VCaP (cell line): ENCODE results near the gene PTH2.

Experiments used
- H3K27ac ChIP-seq: fragments of 450-650 bp; 2 replicates; pipeline ENCODE4 v1.5.1; 2017
- TF ChIP-seq, protein P1 (sequence below): fragments of 450-650 bp; conservative IDR thresholded peaks from 2 replicates; pipeline ENCODE4 v1.5.1; 2017; ENCODE audit warnings: mild to moderate bottlenecking, moderate library complexity

The PTH2 gene

DNA sequence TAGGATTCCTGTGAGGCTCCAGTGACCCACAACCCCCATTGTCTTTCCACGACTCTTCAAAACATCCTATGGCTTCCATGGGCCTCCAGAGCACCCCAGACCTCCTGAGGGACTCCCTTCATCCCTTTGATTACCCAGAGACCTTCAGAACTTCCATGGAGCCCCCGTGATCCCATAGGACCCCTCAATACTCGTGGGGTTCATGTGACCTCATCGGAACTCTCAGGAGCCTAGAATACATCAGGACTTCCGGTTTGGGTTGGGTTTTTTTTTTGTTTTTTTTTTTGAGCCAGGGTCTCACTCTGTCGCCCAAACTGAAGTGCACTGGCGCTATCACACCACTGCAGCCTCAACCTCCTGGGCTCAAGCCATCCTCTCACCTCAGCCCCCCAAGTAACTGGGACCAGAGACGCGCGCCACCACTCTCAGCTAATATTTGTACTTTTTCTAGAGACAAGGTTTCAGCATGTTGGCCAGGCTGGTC lies 30.6 kb upstream of the PTH2 start:
- TF ChIP-seq, protein P1, sequence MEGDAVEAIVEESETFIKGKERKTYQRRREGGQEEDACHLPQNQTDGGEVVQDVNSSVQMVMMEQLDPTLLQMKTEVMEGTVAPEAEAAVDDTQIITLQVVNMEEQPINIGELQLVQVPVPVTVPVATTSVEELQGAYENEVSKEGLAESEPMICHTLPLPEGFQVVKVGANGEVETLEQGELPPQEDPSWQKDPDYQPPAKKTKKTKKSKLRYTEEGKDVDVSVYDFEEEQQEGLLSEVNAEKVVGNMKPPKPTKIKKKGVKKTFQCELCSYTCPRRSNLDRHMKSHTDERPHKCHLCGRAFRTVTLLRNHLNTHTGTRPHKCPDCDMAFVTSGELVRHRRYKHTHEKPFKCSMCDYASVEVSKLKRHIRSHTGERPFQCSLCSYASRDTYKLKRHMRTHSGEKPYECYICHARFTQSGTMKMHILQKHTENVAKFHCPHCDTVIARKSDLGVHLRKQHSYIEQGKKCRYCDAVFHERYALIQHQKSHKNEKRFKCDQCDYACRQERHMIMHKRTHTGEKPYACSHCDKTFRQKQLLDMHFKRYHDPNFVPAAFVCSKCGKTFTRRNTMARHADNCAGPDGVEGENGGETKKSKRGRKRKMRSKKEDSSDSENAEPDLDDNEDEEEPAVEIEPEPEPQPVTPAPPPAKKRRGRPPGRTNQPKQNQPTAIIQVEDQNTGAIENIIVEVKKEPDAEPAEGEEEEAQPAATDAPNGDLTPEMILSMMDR = no peak
- H3K27ac ChIP-seq = peak overlapping the region; percentile 91

DNA sequence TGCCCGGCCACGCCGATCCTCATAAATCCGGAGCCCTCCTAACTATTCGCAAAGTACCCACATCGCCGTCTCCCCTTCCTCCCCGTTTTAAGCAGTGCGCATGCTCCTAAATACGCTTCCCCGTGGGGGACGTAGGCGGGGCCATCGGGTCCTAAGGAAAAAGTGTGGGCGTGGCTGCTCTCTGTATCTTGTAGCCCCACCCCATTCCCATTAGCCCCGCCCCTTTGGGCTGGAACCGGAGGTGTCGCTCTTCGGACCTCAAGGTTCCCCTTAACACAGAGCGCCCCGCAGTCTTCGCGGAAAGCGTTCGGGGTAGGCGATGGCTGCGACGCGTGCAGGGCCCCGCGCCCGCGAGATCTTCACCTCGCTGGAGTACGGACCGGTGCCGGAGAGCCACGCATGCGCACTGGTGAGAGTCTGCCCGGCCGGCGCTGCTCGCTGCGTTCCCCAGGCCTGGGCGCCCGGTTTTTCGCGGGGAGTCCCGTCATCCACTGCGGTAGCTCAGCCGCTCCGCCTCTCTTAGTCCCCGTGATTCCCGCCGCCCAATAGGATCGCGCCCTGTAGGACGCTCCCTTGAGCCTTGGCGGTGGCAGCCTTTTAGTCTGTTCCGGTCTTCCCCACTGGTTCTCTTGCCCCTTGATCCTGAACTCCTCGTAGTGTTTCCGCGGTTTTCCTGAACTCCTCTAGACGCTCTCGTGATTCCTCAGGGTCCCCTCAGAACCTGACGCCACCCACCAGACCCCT lies 29.9 kb upstream of the PTH2 start, which contains the start of gene ALDH16A1:
ALDH16A1 (plus strand) TSS at position 213 of the 744 bp plus-strand sequence; CDS start at position 320, 107 bp downstream.
- peak within 1 kb of the TSS; percentile 91 for H3K27ac ChIP-seq
- TF ChIP-seq, protein P1 = no peak

DNA sequence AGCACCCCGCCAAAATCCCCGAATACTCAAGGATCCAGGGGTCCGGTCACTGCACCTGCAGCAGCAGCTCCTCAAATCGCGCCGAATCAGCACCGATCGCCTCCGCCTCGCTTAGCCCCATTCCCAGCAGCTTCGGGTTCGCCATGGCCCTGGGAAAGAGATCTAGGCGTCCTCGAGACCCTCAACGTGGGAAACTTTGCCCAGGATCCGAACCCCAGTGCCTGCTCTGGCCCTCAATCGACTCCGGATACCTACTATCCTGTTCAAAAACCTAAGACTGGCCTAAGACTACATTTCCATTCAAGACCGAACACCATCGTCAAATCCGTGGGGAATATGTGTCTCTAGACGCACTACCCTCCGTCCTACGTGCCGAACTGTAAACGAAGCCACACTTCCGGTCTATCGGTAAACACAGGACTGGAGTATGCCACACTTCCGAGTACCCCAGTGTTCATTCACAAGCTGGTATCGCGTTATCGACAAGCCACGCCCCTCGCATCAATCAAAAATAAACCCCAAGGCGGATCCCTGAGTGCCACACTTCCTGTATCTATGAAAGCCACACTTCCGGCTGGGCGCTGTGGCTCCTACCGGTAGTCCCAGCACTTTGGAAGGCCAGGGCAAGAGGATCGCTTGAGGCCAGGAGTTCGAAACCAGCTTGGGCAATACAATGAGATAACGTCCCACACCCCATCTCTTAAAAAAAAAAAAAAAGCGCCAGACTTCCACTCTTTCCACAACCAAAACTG lies 28.4 kb upstream of the PTH2 start, which contains the start of gene PIH1D1:
PIH1D1 (minus strand) TSS at position 385 of the 752 bp plus-strand sequence; CDS start at position 145, 240 bp downstream.
- peak within 1 kb of the TSS; percentile 91 for H3K27ac ChIP-seq
- TF ChIP-seq, protein P1 = no peak

DNA sequence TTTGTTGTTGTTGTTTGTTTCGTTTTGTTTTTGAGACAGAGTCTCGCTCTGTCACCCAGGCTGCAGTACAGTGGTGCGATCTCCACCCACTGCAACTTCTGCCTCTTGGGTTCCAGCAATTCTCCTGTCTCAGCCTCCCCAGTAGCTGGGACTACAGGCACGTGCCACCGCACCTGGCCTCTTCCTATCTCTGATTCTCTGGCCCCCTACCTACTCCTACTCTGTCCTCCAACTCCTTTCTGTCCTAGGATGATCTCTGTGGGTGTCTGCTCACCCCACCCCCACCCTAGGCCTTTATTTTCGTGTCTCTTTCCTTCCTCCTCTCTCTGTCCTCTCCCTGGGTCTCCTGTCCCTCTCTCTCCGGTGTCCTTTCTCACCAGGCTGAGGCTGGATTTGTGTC lies 27.2 kb upstream of the PTH2 start:
- TF ChIP-seq, protein P1 = no peak
- H3K27ac ChIP-seq = peak overlapping the region; percentile 91; the same call in 1 of the 2 replicates

DNA sequence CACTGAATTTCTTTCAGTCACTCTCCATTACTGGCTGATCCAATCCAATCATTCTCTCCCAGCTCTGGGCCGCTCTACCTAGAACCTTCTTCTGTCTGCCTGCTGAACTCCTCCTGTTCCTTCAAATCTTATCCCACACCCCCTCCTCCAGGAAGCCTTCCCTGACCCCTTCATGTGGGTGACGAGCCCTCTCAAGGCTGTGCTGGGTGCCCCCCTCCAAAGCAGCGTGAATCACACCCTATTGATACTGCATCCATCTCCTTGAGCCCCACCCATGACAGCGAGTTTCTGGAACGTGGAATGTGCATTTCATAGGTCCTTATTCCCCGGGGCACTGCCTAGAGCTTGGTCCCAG lies 25.2 kb upstream of the PTH2 start:
- no peak overlapping the region for H3K27ac ChIP-seq
- TF ChIP-seq, protein P1 = no peak

DNA sequence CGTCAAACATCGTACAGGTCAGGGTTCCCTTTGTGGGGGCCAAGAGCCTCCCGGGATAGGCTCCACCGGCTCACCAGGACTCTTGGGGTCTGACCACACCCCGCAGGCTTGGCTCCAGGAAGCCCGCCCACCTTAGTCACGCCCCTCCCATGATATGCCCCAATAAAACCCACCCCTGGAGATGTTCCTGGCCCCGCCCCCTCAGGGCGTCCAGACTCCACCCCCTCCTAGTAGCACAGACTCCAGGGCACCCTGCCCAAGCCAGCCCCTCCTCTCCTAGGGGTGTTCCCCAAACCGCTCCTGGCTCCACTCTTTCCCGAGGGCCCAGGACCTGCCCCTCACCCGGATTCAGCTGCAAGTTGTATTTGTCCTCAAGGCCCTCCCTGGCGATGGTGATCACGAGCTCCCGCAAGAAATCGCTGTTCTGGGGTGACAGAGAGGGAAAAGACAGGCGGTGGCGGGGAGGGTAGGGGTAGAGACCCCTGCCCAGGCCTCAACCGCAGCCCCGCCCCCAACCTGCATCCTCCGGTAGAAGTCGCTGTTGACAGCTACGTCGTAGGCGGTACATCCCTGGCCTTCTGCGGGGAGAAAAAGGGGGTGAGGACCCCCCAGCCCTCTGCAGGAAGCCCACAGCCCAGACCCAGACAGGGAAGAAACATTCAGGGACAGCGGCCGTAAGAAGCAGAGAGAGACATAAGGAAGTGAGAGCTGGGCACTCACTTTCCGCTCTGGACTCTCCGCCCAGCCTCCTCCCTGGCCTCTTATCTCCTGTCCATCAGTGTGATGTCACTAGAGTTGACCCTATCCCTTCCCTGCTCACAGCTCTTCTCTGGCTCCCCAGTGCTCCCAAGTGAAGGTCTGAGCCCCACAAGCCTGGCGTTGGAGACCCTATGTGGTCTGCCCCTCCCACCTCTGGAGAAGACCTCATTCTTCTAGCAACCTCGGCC lies 24.5 kb upstream of the PTH2 start:
- TF ChIP-seq, protein P1 = no peak
- H3K27ac ChIP-seq = no peak overlapping the region
